ENCODE measurements around the gene CBFA2T3.

CBFA2T3 gene

DNA sequence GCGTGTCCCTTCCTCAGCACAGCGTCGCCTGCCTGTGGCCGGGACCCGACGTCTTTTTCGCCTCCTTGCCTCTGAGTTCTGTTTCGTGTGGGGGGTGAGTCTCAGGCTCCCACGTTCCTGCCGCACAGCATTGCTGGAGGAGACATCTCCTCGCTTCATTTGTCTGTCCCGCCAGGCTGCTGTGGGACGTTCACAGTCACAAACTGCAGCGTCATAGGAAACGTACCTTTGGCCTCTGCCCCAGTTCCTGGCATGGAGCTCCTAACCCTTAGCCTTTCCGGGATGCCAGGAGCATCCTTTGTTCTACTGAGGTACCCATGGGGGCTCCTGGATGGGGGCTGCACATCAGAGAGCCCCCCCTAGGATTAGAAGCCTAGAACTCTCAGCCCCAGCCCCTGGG lies 18.2 kb upstream of the CBFA2T3 start:
- DNase-seq, result no peak

DNA sequence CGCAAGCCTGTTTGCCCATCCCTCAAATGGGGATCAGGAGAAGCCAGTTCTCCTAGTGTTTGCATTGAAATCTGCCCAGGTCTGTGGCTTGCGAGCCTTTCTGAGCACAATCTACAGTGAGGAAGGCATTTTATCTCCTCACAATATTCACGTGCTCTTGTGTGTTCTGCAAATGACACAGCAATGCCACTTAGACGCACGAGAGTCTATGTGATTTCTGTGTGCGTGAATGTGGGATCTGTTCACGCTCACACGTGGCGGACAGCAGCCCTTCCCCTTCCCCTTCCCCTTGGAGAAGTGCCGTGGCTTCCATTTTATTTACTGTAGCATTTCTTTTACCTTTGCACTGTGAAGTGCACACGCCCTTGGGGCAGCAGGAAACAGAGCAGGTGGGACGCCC lies 17.7 kb upstream of the CBFA2T3 start:
- DNase-seq, result no peak

DNA sequence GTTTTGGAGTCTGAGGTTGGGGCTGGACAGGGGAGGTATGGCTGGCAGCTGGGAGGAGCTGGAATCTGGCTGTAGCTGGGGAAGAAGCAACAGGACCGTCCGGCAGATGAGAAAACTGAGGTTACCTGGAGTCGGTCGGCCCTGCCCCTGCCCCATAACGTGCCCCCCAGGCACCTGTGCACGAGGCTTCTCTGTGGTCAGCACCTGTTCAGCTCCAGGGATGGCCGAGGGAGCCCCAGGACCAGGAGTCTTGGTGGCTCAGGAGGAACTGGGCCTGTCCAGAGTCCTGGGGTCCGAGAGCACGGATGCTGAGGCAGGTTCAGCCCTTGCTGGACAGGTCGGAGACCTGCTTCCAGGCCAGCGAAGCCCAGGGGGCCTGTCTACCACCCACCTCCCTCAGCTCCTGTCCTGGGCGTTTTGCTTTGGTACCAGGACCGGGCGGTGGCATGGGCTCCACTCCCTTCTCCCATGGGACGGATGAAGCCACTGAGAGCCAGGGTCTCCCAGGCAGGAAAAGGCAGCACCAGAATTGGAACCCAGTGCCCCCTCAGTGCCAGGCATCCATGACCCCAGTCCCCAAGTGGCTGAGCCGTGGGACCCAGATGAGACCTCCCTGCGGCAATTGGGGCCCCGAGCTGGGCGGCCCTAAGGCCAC lies 17.1 kb upstream of the CBFA2T3 start:
- DNase-seq, result no peak

DNA sequence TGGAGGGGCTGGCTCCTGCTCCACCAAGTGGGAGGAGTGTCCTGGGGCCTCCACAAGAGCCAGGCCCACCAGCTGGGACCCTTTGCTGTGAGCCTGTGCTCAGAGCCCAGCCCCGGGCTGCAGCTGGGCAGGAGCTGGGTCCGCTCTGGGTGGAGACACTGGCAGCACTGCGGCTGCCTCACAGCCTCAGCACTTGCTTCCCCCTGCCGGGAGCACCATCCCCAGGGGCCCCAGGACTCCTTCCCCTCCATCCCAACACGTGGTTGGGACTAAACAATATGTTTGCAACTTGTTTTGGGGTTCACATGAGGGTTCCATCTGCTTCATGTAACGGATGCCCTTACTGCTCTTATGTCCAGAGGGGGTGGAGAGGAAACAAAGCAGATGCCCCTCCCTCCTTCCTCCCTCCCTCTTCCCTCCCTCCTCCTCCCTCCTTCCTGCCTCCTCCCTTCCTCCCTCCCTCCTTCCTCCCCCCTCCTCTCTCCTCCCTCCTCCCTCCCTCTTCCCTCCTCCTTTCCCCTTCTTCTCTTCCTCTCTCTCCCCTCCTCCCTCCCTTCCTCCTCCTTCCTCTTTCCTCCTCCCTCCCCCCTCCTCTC lies 16.3 kb upstream of the CBFA2T3 start:
- DNase-seq, result no peak

DNA sequence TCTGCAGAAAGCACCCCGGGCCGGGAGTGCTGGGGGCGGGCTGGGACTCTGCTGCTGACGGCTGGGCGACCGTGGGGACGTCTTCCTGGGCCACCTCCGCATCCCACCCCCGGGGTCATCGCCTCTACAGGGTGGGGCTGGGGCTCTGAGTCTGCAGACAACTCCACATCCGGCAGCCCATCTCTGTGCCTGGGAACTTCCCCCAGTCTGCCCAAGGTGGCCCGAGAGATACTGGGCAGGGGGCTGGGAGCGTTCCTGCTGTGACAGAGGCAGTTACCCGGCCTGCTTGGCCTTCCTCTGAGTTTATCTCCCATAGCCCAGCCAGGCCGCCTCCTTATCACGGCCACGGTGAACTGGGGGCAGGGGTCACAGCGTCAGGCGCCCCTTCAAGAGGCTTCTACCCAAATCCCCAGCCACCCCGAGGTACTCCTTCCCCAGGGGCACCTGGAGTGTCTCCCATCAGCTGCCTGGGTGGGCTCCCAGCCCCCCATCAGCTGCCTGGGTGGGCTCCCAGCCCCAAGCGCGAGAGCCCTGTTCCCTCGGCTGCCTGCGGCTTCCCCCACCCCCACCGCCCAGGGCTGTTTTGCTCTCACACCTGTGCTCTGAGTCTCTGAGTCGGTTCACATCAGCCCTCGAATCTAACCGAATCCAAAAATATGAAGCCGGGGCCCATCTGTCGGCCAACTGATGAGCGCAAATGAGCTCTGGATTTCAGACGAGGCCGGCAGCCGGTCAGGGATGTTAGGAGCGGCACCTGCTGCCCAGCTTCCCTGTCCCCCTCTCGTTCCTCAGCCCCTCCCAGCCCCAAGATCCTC lies 15.6 kb upstream of the CBFA2T3 start:
- no peak for DNase-seq

DNA sequence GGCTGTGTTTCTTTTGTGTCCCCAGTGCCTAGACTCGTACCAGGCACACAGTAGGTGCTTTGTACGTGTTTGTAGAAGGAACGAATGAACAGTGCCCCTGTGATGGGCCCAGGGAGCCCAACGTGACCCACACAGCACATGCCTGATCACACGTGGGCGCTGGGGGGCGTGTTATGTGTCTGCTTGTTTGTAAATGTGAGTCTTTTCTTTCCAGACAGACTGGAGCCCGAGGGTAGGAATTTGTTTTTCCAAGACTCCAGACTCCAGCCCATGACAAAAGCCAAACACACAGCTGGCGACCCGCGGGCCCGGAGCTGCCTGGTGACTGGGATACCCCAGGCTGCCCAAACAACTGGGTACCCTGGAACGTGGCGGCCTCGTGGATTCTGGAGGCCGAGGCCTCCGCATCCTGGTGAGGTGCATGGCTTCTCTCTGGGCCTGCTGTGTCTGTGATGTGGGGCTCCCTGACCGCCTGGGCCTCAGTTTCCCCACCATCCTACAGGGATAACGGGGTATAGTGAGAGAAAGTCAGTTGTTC lies 14.9 kb upstream of the CBFA2T3 start:
- no peak for DNase-seq

DNA sequence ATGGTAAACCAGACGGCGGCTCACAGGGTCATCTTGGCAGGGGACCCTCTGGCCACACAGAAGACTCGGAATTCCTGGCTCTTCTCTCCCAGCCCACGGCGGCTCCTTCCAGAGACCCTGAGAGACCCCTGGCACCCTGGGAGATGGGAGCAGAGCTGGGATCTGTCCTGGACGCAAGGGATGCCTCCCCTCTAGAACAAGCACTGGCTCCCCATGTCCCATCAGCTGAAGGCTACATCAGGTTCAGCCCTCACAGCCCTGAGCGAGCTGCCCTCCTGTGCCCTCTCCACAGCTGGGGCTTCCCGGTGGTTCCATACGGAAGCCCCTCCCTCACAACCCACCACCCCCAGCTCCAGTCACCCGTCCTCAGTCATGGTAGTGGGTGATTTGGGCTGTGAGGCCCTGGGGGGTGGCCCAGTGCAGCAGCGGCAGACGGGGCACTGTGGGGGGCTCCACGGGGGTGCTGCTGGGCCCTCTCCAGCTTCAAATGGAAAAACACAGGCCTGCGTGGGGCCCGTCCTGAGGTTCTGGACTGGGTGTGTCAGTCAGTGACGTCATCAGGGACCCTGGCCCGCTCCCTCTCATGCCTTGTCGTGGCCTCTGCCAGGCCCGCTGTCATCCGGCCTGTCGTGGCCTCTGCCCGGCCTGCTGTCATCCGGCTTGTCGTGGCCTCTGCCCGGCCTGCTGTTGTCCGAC lies 13.0 kb upstream of the CBFA2T3 start:
- no peak for DNase-seq

- DNase-seq, result no peak
Observed at GRCh38 chr16:88988980-88989811, 12.2 kb upstream of the CBFA2T3 start.

GRCh38 chr16:88985521-88985920 lies 8.5 kb upstream of the CBFA2T3 start:
- no peak for DNase-seq

DNA sequence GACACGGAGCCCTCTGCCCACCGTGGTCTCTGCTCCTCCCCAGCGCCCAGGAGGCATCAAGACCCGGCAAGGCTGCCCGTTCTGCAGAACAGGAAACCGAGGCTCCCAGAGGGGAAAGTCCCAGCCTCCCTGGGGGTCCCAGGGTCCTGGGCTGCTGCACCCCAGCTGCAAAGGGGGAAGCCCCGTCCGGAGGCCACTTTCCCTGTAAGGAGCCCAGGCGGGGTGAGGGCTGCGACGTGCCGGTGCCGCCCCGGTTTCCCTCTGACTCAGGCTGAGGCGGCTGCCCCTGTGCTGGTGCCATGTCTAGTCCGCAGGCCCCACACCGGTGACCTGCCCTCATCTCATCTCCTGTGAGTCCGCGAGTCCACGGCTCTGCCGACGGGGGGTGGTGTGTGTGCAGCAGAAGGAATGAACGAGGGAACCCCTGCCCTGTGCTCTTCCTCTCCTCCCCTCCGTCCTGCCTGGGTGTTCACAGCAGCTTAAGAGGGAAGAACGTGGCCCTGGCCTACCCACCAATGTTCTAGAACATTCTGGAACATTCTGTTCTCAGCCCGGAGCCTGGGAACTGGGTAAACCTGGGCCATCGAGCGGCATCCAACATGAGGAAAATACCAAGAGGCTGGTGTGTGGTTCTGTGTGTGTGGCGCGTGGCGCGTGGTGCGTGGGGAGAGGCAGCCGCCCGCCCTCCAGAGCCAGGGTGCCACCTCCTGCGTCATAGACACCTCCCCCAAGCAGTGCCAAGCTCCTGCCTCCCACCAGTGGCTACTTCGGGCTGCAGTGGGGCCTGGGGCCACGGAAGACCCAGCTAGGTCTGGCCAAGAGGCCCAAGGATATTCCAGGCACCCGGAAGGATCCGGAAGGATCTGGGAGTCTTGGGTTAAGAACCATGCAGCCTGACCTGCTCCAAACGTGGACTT lies 7.0 kb upstream of the CBFA2T3 start:
- no peak for DNase-seq

DNA sequence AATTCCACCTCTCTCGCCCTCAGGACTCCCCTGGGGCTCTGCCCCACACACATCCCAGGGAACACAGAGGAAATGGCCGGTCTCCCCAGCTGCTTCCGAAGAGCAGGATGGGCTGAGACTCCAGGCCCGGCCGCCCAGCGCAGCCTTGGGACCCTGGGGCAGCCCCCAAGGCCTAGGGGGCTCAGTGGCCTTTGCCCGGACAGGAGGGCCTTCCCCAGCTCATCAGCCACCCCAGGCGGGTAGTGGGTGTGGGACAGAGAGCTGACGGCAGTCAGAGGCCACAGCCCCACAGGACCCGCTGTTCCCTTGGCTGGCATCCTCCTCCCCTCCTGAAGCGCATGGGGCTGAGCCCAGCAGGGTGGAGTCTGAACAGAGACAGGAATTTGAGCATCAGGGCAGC lies 6.2 kb upstream of the CBFA2T3 start:
- no peak for DNase-seq

DNA sequence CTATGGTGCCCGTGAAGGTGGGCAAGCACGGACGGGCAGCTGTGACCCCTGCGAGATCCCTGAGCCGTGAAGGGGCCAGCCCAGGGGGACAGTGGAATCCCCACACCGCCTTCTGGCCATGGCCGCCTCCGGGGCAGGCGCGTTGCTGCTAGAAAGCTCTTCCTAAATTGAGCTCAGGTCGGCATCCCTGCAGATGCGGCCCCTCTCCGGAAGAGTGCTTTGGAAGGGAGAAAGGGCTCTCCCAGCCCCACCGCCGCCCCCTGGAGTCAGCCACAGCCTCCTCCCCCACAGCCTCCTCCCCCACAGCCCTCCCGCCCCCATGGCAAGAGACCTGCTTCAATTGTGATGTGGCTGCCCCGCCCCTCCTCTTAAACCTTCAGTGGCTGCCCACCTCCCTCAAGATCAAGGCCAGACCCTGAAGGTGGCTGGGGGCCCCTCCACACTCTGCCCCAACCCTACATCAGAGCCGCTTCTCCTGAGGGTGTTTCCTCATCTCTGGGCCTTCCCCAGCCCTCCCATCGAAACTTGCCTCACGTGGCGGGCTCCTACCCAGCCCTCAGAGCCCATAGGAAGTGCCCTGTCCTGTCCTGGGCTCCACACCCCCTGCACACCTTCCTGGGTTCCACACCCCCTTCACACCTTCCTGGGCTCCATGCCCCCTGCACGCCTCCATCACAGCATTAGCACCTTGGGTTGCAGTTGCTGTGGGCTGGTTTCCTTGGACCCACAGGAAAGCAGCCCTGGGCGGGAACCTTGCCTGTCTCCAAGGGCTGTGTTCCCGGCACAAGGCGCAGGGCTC lies 5.5 kb upstream of the CBFA2T3 start:
- DNase-seq, result no peak

DNA sequence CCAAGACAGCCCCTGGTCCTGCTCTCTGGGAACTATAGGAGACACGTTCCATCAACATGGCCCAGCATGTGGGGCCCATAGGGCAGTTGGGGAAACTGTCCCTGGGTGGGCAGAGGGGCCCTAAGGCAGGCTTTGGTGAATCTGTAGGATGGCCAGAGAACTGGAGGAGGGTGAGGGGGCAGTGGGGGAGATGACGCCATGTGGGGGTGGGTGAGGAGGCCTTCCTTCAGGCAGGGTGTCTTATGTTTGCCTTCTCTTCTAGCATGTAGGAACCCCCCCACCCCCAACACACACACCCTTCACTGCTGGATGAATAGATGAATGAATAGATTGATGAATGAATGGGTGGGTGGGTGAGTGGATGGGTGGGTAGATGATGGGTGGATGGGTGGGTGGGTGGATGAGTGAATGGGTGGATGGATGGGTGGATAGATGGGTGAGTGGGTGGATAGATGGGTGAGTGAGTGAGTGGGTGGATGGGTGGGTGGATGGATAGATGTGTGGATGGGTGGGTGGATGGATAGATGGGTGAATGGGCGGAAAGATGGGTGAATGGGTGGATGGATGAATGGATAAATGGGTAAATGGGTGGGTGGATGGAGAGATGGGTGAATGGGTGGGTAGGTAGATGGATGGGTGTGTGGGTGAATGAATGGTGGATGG lies 2.5 kb upstream of the CBFA2T3 start:
- no peak for DNase-seq

GRCh38 chr16:88978608-88979346 lies 1.8 kb upstream of the CBFA2T3 start:
- no peak for DNase-seq

DNA sequence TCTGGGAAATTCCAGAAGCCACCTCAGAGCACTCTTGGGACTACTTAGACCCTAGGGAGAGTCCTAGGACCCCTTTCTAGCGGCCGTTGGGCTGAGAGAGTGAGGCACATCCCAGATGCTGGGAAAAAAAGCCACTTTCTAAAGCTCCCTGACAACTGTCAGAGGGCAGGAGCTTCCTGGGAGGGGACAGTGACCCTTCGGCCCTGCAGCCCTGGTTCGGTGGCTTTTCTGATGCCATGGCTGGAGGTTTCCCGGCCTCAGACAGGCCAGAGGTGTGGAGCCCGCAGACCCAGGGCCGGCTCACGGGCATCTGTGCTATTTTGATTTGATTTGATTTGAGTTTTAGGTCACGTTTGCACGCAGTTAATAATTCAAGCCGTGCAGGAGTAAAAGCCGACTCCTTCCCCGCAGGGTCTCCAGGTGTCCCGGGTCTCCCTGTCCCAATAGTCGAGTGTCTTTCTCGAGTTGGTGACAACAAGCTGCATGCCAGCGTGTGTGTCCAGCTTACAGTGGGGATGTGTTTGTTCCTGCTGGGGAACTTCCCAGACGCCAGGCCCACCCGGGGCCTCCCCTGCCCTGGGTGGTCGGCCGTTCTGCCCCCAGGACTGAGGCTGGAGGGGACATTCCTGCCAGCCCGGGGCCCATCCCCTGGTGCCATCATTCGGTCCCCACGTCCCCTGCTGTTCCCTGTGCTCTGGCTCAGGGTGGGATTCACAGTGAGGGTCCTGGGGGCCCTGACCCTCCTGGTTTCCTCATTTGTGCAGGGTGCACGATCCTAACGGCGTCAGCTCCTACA lies 1.0 kb upstream of the CBFA2T3 start:
- DNase-seq, result no peak

- no peak for DNase-seq
Observed at GRCh38 chr16:88976366-88977017, 515 bp downstream of the CBFA2T3 start.

DNA sequence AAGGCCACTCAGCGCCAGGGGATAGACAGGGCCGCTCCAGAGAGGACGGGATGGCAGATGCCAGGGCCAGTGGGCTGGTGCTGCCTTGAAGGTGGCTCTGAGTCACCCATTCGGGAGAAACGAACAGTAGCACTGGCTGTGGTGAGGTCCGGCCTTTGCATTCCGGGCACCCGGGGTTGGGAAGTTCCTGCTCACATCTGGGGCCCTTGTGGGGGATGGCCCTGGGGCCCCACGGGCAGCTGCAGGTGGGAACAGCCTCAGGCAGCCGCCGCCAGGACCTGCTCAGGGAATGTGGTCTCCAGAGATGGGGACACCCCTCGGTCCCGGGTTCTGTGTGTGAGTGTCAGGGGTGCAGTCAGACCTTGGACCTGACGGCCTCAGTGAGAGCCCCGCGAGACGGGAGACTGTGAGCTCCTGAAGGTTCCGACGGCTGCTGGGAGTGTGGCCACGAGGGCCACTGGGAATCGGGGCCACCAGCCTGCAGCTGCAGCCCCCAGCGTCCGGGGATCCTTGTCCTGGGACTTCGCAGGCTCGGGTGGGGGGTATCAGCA lies 1.4 kb downstream of the CBFA2T3 start:
- DNase-seq, result no peak

DNA sequence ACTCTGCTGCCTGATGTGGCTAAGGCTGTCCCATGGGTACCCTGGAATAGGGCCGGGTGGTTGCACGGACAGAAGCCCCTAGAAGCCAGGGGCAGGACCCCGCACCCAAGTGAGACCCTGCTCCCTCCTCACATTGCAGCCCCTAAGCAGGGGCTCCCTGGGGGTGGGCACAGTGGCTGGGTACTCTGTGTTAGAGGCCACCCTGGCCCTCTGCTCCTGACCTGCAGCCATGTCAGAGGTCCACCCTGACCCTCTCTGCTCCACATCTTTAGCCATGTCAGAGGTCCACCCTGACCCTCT lies 2.1 kb downstream of the CBFA2T3 start:
- no peak for DNase-seq

All from stimulated activated CD4-positive, alpha-beta T cell treated with anti-CD3 and anti-CD28 coated beads, Interleukin-15, amount 100 ng/mL, for 24 hours (primary cell).